Fibroblast of the aortic adventitia (primary cell): ENCODE data around the gene SLC2A4. TPM values are rescaled to one million over a fixed set of nuclear protein-coding genes. Genes with fewer than 3 reads are reported as not detected.

Experiments
- DNase-seq: peaks from one replicate; pipeline ENCODE4 v3.0.0-alpha.2; 2010; ENCODE audit warnings: low read depth
- H3K4me3 ChIP-seq: 2 replicates; pipeline ENCODE4 v1.5.1; 2011; ENCODE audit warnings: low read depth, mild to moderate bottlenecking, control low read depth, low read length, moderate library complexity
- CTCF ChIP-seq: IDR thresholded peaks from 2 replicates; pipeline ENCODE4 v1.5.1; 2011; ENCODE audit warnings: mild to moderate bottlenecking, low read length, control low read depth, inconsistent platforms; ENCODE audit not compliant: insufficient read depth
- total RNA-seq: library from RNA; depleted of rRNA; stranded (reverse); fragments of >200 nt; gene quantifications from 2 replicates; pipeline ENCODE4 v1.2.3, GENCODE V29; 2012; ENCODE audit warnings: low replicate concordance

The SLC2A4 gene
- total RNA-seq, 1 donor, result 0.18 TPM

- peak; percentile 20 for TF ChIP-seq CTCF
- no peak for DNase-seq
- no peak overlapping the region for H3K4me3 ChIP-seq
Measured at GRCh38 chr17:7313088-7313889, 31.8 kb downstream of the SLC2A4 start.

- no peak for DNase-seq
- no peak for TF ChIP-seq CTCF
- H3K4me3 ChIP-seq, result peak overlapping the region; percentile 90
Measured at GRCh38 chr17:7313890-7314718, 32.6 kb downstream of the SLC2A4 start.

- peak; percentile 67 for DNase-seq
- no peak for TF ChIP-seq CTCF
- H3K4me3 ChIP-seq, result peak within 1 kb of the TSS; percentile 90
Measured at GRCh38 chr17:7314719-7315569, 33.4 kb downstream of the SLC2A4 start, which contains the start of gene GPS2. TSS of gene GPS2 (minus strand) at chr17:7315360. CDS start at chr17:7315052, 308 bp downstream.

GRCh38 chr17:7315570-7316235, 34.2 kb downstream of the SLC2A4 start:
- DNase-seq, result no peak
- H3K4me3 ChIP-seq, result peak overlapping the region; percentile 90
- no peak for TF ChIP-seq CTCF

GRCh38 chr17:7317161-7317803, 35.8 kb downstream of the SLC2A4 start:
- H3K4me3 ChIP-seq, result no peak overlapping the region
- no peak for TF ChIP-seq CTCF
- no peak for DNase-seq
